H54 (cell line): Measurements from ENCODE around the gene UST.

Source experiments
- DNase-seq: peaks from one replicate; pipeline ENCODE4 v3.0.0; 2011; ENCODE audit warnings: low spot score, mixed read lengths; ENCODE audit not compliant: insufficient read length
- FAIRE-seq: peaks from 3 replicates; lab custom pipeline; 2011; peaks lifted over from hg19 to GRCh38; lab: Jason Lieb, UNC
- POLR2A ChIP-seq: IDR thresholded peaks from 2 replicates; pipeline ENCODE4 v1.6.1; 2011; ENCODE audit warnings: low read depth, mild to moderate bottlenecking, low read length

The UST gene

GRCh38 chr6:148957752-148958151, 210.9 kb downstream of the UST start:
- no peak for TF ChIP-seq POLR2A
- DNase-seq: no peak
- FAIRE-seq: no peak

DNA sequence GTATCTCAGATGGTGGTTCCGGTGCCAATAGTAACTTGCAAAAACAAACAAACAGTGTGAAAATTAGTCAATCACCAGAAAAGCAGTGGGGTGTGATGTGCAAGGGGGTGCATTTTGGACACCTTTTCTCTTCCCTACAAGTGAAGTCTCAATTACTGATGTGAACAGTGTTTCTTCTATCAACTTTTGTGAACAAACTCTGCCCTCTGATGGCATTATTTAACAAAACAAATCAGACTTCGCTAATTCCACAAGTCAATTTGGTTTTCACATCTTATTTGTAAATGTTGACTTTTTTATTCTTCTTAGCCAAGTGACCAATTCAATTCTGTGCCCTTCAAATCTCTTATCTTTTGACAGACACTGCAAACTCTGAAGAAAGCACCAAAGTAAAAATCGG, 212.2 kb downstream of the UST start:
- TF ChIP-seq POLR2A: no peak
- FAIRE-seq (no peak), DNase-seq (no peak)

- DNase-seq (no peak), FAIRE-seq (no peak)
- TF ChIP-seq POLR2A: no peak
Observed at GRCh38 chr6:148959501-148959900, 212.7 kb downstream of the UST start.

- no peak for TF ChIP-seq POLR2A
- FAIRE-seq: no peak
- DNase-seq: no peak
Observed at GRCh38 chr6:148962854-148963515, 216.2 kb downstream of the UST start.

GRCh38 chr6:148963738-148964137, 216.9 kb downstream of the UST start:
- DNase-seq: no peak
- no peak for FAIRE-seq
- no peak for TF ChIP-seq POLR2A

DNA sequence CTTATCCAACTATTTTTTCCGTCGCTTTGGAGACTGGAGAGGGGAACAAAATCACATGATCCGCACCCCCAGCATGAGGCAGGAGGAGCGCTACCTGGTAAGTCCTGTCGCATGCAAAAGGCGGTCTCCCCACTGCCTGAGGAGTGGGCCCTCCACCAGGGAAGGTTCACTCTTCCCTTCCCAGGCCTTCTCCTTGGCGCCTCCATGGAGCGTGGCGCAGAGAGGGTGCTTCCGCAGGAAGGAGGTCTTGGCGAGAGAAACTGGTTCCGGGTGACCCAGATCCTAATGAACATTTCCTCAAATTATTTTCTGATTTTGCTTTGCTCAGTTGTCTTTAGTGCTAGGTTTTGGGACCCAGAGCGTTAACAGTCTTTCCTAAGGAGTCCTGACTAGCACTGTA, 217.6 kb downstream of the UST start:
- DNase-seq (no peak), FAIRE-seq (no peak)
- no peak for TF ChIP-seq POLR2A

GRCh38 chr6:148965287-148965686, 218.5 kb downstream of the UST start:
- FAIRE-seq (no peak), DNase-seq (no peak)
- no peak for TF ChIP-seq POLR2A

DNA sequence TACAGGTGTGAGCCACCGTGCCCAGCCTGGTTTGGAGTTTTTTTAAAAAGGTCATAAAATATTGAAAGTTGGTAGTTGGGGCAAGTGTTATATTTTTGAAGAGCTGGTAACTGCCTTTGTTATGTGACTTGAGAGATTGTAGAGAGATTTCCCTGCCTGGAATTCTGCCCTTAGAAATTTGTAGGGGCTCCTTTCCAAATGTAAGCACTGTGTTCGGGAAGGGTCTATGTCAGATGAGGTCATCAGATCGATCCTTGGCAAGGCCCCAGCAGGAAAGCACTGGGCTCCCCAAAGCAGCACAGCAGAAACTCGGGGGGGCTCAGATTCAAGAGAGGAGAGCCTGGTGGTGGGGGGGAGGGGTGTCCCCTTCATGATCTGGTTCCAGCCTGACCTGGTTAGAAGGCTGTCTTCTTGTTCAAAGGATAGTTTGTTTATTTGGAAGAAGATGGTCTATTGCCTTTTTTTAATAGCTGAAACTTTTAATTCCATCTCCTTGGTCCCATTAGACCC, 220.2 kb downstream of the UST start:
- no peak for DNase-seq
- TF ChIP-seq POLR2A: no peak
- no peak for FAIRE-seq

- no peak for FAIRE-seq
- no peak for DNase-seq
- TF ChIP-seq POLR2A: no peak
Observed at GRCh38 chr6:148967541-148967956, 220.7 kb downstream of the UST start.

- DNase-seq (no peak), FAIRE-seq (no peak)
- no peak for TF ChIP-seq POLR2A
Observed at GRCh38 chr6:148968771-148969602, 222.2 kb downstream of the UST start.

DNA sequence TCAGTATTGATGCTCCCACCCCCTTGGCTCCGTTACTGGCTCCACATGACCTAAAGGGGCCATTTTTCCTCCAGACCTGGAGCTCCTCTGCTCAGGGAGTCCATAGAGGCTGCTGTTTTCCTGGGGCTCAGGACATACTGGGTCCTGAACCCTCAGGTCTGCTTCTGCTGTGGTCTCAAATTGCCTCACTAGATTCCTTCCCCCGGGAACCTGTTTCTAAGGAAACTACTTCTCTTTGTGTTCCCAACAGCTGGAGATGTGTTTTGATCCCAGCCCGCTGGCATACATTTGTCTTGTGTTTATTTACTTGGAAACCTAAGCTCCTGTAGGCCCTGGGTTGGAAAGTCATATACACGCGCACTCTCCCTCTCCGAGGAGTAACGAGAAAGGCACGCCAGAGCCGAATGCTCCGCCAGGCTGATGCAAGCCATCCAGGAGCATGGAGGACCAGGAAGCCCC, 222.8 kb downstream of the UST start:
- TF ChIP-seq POLR2A: no peak
- no peak for FAIRE-seq
- no peak for DNase-seq

GRCh38 chr6:148971031-148971927, 224.4 kb downstream of the UST start:
- DNase-seq (peak; percentile 3), FAIRE-seq (no peak)
- no peak for TF ChIP-seq POLR2A

DNA sequence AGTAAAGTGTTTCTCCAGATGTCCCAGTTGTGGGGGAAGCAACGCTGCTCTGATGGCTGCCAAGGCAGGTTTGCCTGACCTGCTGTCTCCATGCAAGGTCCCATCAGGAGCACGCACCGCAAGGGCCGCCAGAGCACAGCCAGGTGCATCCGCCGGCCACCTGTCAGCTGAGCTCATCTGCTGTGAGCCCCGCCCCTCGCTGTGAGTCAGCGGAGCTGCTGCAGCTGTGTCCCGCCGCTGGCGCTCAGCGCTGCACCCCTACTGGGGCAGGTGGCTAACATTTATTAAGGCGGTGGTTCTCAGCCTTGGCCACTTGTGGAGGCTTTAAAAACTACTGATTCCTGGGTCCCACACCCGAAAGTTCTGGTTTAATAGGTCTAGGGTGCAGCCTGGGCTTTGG, 225.7 kb downstream of the UST start:
- FAIRE-seq: no peak
- no peak for TF ChIP-seq POLR2A
- DNase-seq: no peak
